GM18499 (cell line): Measurements from ENCODE around the gene WDR48.

Source experiments
- ATAC-seq: cut with Tn5 transposase; IDR thresholded peaks from one replicate; pipeline ENCODE4 v1.9.1; 2021; ENCODE audit warnings: moderate number of reproducible peaks; ENCODE audit not compliant: insufficient read depth, unreplicated experiment

WDR48 gene

DNA sequence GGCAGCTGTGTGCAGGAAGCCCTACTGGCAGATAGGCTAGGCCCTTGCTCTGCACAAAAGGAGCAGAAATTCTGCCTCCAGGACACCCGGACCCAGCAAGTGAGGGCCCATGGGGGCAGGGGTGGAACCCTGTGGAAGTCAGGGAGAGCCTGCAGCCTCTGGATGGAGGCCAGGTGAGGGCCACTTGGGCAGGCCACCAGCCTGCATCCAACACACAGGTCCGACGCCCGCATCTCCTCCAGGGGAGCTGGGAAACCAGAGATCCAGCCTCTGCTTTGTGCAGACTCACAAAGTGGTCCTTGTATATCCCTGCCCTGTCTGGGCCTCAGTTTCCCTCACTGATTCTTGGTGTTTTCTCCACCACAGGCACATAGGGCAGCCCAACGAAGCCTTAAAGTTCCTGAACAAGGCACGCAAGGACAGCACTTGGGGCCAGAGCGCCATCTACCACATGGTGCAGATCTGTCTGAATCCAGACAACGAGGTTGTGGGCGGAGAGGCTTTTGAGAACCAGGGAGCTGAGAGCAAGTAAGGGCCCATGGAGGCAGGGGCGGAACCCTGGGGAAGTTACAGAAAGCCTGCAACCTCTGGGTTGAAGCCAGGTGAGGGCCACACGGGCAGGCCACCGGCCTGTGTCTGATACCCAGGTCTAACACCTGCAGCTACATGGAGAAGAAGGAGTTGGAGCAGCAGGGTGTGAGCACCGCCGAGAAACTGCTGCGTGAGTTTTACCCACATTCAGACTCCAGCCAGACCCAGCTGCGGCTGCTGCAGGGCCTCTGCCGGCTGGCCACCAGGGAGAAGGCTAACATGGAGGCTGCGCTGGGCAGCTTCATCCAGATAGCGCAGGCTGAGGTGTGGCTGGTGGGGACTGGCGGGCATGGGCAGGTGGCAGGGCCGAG lies 85.0 kb downstream of the WDR48 start:
- no peak for ATAC-seq

DNA sequence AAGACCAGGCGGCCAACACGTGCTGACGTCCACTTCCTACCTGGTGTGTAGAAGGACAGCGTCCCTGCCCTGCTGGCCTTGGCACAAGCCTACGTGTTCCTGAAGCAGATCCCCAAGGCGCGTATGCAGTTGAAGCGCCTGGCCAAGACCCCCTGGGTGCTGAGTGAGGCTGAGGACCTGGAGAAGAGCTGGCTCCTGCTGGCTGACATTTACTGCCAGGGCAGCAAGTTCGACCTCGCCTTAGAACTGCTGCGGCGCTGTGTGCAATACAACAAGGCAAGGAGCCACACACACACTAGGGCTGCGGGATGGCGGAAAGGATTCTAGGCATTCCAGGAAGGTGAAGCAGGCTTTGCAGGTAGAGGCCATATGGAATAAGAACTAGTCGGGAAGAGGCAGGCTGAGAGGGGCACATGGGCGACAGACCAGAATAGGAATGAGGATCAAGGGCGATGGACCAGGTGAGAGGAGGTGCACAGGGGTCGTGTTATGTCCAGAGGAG lies 85.7 kb downstream of the WDR48 start:
- no peak for ATAC-seq

DNA sequence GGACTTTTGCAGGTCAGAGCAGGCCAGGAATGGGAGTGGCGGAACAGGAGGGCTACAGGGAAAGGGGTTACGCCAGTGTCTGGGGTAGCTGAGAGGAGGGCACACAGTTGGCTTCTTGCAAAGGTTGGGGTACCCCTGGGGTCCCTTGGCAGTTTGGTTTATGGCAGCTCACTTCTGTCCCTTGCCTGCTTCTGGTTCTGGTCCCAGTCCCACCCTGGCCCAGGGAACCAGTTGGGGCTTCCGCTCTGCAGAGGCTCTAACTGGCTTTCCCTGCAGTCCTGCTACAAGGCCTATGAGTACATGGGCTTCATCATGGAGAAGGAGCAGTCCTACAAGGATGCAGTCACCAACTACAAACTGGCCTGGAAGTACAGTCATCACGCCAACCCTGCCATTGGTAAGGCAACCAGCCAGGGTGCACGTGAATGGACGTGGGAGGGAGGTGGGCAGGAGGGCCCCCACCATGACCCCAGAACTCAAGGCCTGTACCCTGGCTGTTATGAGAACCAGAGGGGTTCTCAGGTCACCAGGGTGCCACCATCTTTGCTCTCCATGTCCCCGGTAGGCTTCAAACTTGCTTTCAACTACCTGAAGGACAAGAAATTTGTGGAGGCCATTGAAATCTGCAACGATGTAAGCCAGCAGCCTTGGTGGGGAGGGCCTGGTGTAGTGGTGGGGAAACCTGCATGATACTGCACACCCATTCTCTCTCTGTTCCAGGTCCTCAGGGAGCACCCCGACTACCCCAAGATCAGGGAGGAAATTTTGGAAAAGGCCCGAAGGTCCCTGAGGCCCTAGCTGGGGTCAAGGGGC lies 86.4 kb downstream of the WDR48 start:
- ATAC-seq, result no peak

DNA sequence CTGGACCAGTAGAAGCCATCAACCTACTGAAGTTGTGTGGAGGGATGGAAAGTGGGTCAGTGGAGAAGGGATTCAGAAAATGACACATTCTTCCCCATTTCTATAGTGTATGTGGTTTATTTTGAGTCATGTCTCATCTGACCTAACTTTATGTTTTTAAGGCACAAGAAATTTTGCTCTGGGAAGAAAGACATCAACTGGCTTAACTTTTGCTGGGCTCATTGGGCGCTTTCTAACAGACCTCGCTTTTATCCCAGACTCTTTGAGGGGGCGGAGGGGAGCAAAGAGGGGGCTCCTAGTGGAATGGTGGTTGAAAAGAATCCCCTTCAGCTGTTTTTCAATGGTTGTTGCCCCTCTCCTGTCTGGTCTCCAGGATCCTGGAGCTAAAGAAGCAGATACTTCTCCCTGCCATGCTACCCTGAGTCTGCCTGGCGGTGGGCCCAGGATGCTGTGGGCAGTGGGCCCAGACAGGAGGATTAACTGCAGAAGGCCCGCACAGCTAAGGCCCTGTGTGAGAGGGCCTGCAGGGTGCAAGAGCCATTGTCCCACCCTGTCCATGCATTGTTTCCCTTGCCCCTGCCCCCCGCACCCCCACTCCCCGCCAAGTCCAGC lies 87.1 kb downstream of the WDR48 start:
- no peak for ATAC-seq

DNA sequence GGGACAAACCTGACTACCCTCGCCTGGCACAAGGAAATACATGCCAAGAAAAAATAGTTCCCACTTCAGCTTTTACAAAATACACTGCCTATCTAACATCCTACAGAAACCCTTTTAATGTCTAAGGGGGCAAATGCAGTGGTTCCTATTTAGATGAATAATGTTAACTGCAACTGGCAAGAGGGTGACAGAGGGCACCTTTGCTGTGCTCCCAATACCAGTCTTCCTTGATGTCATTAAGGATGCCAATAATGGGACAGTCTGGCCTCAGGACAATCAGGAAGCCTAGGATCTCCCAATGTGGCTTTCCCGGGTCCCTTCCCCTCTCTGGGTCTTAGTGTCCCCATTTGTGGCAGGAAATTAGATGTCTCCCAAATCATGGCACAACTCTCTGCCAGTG lies 87.6 kb downstream of the WDR48 start:
- ATAC-seq, result no peak

DNA sequence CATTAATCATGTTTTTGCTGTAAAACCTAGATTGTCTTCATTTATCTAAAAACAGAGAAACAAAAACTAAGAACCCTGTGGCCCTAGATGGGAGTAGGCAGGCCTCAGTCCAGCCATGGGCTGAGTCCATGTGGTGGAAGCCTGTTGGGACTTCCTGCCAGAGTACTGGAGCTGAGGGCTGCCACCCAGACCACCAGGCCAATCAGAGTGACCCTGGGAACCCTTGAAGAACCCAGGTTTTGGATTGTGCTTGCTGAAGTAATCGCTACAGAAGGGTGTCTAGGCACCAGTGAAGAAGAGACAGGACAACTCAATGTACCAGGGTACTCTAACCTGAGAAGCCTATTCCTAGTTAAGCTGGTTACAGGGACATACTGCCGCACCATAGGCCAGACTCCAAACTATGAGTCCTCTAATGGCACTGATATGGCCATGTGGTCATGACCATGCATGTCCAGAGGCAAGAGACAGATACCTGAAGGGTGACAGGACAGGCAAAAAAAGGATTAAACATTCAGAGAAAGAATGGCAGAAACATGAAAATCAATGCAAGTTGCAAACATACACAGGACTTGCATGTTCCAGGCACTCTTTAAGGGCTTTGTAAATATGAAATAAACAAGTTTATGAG lies 88.6 kb downstream of the WDR48 start:
- no peak for ATAC-seq

DNA sequence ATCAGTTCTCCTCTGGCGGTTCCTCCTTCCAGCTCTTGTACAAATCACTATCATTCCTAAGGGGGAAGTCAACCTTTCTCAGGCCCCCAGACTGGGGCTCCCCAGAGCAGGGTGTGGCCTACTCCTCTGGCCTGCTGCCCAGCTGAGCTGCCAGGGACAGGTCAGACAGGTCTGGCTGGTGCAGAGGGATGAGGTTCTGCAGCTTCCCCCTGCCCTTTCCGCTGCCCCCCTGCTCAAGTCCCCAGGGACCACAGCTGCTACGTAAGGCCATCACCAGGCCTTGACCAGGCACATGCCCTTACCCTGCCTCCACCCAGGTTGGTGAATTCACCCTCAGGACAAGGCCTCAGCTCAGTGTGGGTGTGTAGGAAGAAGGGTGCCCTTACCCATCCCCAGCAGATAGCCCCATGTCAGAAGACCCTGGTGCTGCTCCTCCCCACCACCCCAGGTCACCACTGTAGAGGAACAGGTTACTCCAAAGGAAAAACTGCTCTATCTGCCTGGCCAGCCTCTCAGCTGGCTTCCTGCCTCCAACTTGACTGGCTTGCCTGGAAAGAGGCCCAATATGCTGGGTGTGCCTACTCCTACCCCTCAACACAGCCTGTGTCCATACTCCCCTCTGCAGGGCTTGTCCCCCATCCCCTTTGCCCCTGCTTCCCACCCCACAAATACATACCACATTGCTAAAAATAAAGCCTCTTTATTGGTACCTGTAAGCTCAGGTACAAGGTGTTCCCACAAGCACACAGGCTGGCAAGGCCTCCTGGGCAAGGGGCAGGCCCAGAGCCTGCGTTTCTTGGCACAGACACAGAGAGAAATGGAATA lies 89.6 kb downstream of the WDR48 start:
- no peak for ATAC-seq

DNA sequence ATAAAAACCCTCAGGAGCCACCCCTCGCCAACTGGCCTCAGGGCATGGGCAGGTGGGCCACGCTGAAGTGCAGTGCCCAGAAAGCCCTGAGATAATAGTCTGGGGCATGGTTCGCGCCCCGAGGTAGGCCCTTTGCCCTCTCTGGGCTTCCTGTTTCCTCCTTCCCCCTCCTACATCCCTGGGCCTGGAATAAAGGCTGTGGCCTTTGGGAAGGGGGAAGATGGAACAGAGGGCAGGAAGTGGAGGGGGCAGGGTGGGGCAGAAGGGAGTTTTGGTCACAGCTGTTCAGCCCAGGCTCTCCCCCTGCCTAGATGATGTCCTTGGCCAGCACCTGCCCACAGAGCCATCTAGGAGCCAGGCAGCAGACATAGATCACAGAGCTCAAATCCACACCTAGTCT lies 90.3 kb downstream of the WDR48 start:
- no peak for ATAC-seq

DNA sequence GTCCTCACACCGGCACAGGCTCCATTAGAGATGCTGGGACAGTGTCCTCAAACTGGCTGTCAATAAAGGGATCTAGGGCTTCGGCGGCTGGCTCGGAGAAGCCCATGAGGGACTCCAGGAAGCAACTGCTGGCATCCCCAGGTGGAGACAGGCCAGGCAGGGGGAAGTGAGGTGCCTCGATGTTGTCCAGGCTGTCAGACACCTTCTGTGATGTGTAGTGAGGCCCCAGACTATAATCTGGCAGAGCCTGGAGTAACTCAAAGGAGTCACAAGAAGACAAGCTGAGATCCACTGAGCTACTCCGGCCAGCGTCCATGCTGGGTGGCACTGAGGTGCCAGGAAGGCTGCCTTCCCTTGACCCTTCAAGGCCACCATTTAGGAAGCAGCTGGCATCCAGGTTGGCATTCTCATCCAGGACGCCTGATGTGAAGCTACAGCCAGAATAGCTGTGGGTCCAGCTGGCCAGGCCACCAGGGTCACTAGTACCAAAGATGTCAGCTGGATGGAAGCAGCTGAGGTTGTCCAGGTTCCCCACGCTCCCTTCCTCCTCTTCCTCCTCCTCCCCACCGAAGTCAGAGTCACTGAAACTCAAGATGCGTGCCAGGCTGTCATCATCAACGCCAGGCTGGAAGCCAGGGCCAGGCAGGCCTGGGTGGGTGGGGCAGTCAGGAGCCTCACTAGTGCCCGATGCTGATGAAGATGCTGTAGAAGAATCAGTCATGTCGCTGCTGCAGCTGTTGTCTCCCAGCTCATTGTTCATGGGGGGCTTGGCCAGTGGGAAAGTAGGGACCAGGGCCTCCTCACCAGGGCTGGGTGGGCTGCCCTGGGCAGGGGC lies 91.5 kb downstream of the WDR48 start:
- no peak for ATAC-seq

DNA sequence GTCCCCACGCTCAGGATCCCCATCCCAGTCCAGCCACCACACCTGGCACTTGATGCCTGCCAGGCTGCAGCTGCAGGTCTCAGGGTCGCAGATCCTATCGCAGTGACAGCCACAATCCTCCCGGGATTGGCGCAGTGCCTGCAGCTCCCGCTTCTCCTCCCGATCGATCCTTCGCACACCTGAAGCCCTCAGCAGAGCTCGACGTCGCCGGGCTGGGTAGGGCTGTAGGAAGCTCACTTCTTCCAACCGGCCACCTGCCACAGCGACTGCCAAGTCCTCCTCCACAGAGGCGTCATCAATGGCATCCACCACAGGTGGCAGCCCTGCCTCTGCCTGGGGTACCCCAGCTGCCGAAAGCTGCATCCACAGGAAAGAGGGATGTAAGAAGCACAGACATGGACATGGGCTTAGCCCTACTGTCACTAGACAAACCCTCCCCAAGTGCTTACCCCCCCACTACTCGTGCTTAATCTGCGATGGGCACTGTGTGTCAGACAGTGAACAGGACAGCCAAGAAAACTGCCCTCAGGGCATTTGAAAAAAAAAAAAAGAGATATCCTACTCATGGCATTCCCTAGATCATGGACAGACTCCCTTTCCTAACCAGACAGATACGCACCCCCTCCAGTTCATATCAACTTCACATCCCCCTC lies 92.4 kb downstream of the WDR48 start:
- no peak for ATAC-seq

DNA sequence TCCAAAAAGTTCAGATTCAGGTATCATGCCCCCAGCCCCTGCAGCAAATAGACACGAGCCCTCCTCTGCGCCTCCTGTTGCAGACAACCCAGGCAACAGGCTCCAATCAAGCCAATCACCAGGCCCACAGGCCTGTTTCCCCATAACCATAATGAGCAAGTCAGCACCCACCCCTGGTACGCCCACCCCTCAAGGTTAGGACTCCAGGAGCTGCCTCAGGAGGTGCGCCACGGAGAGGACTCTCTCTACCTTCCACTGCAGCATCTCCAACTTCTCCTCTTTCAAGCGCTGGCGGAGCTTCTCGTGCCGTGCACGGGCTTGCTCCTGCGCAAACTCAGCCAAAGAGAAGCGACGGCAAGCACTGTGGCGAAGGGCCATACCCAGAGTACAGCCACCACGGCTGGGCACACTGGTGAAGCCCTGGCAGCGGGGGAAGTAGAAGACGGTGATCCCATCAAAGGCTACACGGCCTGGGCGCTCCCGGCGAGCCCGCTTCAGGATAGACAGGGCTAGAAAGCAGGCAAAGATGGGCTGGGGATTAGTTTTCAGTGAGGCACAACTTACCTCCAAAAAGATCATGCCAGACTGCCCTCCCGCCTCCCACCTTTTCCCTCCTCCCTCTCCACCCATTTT lies 93.0 kb downstream of the WDR48 start:
- no peak for ATAC-seq

DNA sequence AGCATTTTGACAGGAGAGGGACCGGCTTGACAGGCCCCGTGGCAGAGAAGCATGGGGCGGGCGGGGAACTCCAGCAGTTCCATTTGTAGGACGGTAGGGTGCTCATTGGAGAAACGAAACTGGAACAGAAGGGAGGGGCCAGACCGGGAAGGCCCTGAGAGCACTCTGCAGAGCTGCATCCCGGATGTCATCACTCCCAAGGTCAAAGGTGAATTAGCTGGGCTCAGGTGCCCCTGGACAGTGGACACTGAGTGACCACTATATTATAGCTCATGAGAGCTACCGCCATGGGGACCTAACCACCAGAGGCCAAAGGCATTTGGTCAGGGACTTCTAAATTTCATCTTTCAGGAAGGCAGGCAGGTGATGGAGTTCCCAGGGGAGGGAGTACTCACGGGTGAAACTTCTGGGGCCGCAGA lies 94.3 kb downstream of the WDR48 start:
- no peak for ATAC-seq
